Lower lobe of right lung (tissue), 2 donors: Measurements from ENCODE around the gene SLC16A8. TPM values are rescaled to one million over a fixed set of nuclear protein-coding genes. Genes with fewer than 3 reads are reported as not detected.
A peak's percentile ranks its signal among the peaks of the same experiment; 100 is the strongest.
"Not testable (repeated sequence)": the region's sequence is repeated elsewhere in the genome, so short reads cannot be mapped to it uniquely, and the experiment has no call there.

Source experiments
- ATAC-seq, 2 donors: fragments of 200-7000 bp; cut with Tn5 transposase; one replicate each; pipeline ENCODE4 v1.9.1; 2020 to 2022; ENCODE audit warnings: mild to moderate bottlenecking in 2 of 2, moderate library complexity in 2 of 2
- DNase-seq: peaks from one replicate; pipeline ENCODE4 v3.0.0-alpha.2; 2020
- H3K27ac ChIP-seq: fragments of 200-600 bp; one replicate; pipeline ENCODE4 v1.8.0; 2022
- H3K27me3 ChIP-seq: fragments of 200-600 bp; one replicate; pipeline ENCODE4 v1.8.0; 2022; ENCODE audit warnings: low read depth
- H3K36me3 ChIP-seq: fragments of 200-600 bp; one replicate; pipeline ENCODE4 v1.8.0; 2022; ENCODE audit warnings: mild to moderate bottlenecking
- H3K4me1 ChIP-seq: fragments of 200-600 bp; one replicate; pipeline ENCODE4 v1.8.0; 2022
- H3K4me3 ChIP-seq: fragments of 200-600 bp; one replicate; pipeline ENCODE4 v1.8.0; 2022; ENCODE audit warnings: mild to moderate bottlenecking
- H3K9me3 ChIP-seq: fragments of 200-600 bp; one replicate; pipeline ENCODE4 v1.8.0; 2022
- intact Hi-C: fragments of 100-400 bp; cut with DNase I; formaldehyde crosslinking; loops from one replicate; pipeline ENCODE4 v1.11.0; 2022
- total RNA-seq: library from RNA; stranded (reverse); fragmentation: NEBNext Ultra II Directional; extraction: Animal tissue kit (Norgen Biotek cat#: 25700); gene quantifications from one replicate; pipeline ENCODE4 v1.2.1, GENCODE V29; 2021
- TF ChIP-seq, protein P1 (sequence below): fragments of 200-600 bp; IDR thresholded peaks from one replicate; pipeline ENCODE4 v1.8.0; 2022; ENCODE audit warnings: antibody characterized with exemption, mild to moderate bottlenecking
- donor health status: DM: no; HTN: yes; CAD: no; lungs with severe emphysema.

SLC16A8 gene
- total RNA-seq, 1 donor from 2014 or later, result 0.24 TPM

DNA sequence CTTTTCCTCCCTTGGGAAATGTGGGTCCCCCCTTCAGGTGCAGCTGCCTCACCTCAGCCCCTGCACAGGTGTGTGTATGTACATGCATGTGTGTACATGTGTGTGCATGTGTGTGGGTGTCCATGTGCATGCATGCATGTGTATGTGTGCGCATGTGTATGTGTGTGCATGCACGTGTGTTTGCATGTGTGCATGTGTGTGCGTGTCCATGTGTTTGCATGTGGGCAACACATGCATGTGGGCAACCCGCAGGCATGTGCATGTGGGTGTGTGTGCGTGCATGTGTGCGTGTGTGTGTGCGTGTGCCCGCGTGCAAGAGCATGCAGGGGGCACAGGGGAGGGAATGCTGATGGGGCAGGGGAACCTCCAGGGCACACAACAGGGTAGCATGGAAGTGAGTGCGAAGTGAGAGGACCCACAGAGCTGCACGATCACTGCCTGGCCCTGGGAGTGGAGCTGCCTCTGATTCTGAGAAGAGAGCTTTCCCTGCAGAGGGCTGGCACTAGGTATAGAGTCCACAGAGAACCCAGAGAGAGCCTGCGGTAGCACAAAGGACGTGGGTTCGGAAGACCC is 41.1 kb upstream of the SLC16A8 start:
- Histone ChIP-seq H3K27me3 (no peaks in the 10 kb centered on the region), H3K36me3 (peaks cover 7% of the 10 kb centered on the region), H3K27ac (no peak overlapping the region), H3K9me3 (no peaks in the 10 kb centered on the region), H3K4me3 (no peak overlapping the region), H3K4me1 (no peaks in the 10 kb centered on the region)
- DNase-seq (no peak), ATAC-seq (no peak)
- TF ChIP-seq, protein P1, sequence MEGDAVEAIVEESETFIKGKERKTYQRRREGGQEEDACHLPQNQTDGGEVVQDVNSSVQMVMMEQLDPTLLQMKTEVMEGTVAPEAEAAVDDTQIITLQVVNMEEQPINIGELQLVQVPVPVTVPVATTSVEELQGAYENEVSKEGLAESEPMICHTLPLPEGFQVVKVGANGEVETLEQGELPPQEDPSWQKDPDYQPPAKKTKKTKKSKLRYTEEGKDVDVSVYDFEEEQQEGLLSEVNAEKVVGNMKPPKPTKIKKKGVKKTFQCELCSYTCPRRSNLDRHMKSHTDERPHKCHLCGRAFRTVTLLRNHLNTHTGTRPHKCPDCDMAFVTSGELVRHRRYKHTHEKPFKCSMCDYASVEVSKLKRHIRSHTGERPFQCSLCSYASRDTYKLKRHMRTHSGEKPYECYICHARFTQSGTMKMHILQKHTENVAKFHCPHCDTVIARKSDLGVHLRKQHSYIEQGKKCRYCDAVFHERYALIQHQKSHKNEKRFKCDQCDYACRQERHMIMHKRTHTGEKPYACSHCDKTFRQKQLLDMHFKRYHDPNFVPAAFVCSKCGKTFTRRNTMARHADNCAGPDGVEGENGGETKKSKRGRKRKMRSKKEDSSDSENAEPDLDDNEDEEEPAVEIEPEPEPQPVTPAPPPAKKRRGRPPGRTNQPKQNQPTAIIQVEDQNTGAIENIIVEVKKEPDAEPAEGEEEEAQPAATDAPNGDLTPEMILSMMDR, result no peak
- intact Hi-C loops, result no loop called here

DNA sequence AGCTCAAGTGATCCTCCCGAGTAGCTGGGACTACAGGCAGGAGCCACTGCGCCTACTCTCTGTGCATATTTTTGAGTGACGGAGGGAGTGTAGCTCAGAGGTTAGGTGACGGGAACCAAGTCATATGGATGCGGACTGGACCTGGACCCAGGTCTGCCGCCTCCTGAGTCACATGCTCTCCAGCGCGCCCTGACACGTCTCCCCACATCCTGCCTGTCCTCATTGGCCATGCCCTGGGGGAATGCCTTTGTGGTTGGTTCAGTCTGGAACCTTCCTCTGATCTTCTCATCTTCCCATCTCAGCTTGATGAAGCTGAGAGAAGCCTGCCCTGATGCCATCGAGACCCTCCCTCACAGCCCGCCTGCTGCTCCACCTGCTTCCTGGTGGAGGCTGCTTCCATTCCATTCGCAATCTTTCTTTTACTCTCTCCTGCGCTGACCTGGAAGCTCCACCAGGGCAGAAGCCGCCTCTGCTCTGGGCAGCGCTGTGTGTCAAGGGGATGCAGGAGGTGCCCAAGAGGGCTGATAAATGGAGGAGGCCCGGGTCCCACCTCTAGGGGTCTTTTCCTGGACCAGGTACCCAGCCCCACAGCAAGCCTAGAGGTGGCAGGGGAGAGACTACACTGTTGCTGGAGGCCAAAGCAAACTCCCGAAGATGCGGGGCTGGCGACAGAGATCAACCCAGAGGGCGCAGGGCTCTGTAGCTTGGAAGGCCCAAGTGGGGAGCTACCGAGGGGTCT is 40.4 kb upstream of the SLC16A8 start:
- no peak for ATAC-seq
- DNase-seq, result no peak
- Histone ChIP-seq H3K9me3 (no peaks in the 10 kb centered on the region), H3K4me1 (no peaks in the 10 kb centered on the region), H3K27me3 (no peaks in the 10 kb centered on the region), H3K27ac (no peak overlapping the region), H3K36me3 (peaks cover 6% of the 10 kb centered on the region), H3K4me3 (no peak overlapping the region)
- TF ChIP-seq, protein P1, result no peak
- intact Hi-C loops, result no loop called here

DNA sequence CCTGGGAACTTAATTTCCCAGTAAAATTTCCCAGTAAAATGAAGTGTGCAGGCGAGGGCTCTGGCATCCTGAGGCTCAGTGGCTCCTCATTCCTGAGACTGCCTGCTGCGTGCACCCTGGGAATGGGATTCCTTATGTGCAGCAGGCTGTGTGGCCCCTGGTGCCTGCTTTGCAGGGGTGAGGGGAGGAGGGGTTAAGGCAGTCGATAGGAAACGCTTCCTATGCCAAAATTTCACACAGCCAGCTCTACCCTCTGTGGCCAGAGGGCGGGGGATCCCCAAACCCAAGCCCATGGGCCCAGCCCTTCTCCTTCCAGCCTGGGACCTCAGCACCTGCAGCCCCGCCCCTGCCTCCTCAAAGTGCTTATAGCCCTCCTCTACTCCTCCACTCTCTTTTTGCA is 38.6 kb upstream of the SLC16A8 start:
- Histone ChIP-seq H3K27me3 (no peaks in the 10 kb centered on the region), H3K9me3 (no peaks in the 10 kb centered on the region), H3K36me3 (peaks cover 8% of the 10 kb centered on the region), H3K4me3 (no peak overlapping the region), H3K27ac (no peak overlapping the region), H3K4me1 (no peaks in the 10 kb centered on the region)
- intact Hi-C loops, result no loop called here
- no peak for ATAC-seq
- no peak for DNase-seq
- TF ChIP-seq, protein P1, result no peak

DNA sequence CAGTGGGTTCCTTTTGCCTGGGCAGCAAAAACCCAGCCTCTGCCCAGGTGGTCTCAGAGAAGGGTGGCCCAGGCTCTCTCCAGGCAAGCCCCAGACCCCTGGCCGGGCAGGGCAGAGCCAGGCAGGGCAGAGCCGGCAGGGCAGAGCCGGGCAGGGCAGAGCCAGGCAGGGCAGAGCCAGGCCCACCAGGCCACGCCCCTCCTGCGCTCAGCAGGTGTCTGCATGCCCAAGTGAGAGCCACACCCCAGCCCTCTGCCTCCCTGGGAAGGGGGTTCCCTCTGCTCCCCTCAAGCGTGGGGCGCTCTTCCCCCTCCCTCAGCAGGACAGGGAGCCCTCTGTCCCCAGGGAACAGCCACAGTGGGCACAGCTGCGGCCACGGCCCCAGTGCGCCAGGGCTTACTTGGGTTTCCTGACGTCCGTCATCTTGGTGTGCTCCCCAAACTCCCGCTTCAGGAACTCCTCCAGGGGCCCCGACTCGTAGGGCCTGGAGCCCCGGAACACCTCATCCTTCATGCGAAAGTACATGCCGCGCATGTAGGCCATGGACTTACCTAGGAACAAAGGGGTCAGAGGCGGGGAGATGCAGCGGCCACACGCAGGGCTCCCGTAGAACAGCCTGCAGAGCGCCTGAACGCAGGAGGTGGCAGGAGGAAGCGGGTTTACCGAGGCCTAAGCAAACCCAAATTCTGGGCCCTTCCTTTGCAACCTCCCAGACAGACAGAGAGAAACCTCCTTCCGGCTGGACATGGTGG is 36.6 kb upstream of the SLC16A8 start:
- no peak overlapping the region for H3K27ac ChIP-seq
- TF ChIP-seq, protein P1, result no peak
- H3K4me3 ChIP-seq, result no peak overlapping the region
- DNase-seq, result peak; percentile 35
- peak; percentile 11 to 33 for ATAC-seq
- peaks cover 8% of the 10 kb centered on the region for H3K36me3 ChIP-seq
- H3K4me1 ChIP-seq, result no peaks in the 10 kb centered on the region
- no peaks in the 10 kb centered on the region for H3K27me3 ChIP-seq
- intact Hi-C loops, result no loop called here
- no peaks in the 10 kb centered on the region for H3K9me3 ChIP-seq

DNA sequence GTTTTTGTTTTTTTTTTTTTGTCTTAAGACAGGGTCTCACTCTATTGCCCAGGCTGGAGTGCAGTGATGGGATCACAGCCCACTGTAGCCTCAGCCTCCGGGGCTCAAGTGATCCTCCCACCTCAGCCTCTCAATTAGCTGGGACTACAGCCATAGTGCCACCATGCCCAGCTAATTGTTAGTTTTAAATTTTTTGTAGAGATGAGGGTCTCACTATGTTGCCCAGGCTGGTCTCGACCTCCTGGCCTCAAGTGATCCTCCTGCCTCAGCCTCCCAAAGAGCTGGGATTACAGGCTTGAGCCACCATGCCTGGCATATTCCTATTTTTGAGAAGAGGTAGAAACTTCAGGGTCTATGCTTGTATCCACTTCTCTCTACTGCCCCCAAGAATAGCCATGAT is 34.8 kb upstream of the SLC16A8 start:
- H3K9me3 ChIP-seq, H3K27me3 ChIP-seq, intact Hi-C loops, ATAC-seq, H3K4me3 ChIP-seq, H3K27ac ChIP-seq, H3K4me1 ChIP-seq: not testable (repeated sequence)
- peaks cover 11% of the 10 kb centered on the region for H3K36me3 ChIP-seq
- DNase-seq, result peak; percentile 0

DNA sequence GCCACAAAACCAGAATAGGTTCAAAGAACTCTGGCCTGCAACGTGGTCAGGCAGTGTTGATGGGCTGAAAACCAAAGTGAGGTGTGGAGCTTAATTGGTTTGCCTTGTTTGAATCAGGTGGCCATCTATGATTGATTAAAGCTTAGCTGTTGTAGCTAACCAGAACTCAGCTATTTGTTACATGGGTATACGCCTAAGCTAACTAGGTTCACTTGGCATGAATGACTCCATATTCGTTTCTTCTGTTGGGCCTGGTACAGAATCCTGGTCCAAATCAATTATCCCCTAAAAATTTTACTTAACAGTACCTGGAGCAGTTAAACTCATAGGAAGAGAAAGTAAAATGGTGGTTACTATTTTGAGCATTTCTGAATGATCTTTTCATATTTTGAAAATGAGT is 34.2 kb upstream of the SLC16A8 start:
- ATAC-seq, result no peak
- Histone ChIP-seq H3K4me1 (peaks cover 9% of the 10 kb centered on the region), H3K27ac (no peak overlapping the region), H3K27me3 (no peaks in the 10 kb centered on the region), H3K9me3 (no peaks in the 10 kb centered on the region), H3K36me3 (peaks cover 11% of the 10 kb centered on the region), H3K4me3 (no peak overlapping the region)
- no peak for DNase-seq
- intact Hi-C loops, result no loop called here
- TF ChIP-seq, protein P1, result no peak

DNA sequence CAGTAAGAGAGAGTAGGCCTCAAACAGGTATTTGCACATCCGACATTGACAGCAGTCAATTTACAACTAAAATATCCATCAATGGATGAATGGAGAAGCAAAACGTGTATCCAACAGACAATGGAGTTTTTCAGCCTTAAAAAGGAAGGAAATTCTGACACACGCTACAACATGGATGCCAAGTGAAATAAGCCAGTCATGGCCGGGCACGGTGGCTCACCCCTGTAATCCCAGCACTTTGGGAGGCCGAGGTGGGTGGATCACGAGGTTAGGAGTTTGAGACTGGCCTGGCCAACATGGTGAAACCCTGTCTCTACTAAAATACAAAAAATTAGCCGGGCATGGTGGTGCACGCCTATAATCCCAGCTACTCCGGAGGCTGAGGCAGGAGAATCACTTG is 33.6 kb upstream of the SLC16A8 start:
- DNase-seq, result peak; percentile 10
- peaks cover 11% of the 10 kb centered on the region for H3K36me3 ChIP-seq
- H3K4me3 ChIP-seq, H3K4me1 ChIP-seq, H3K27ac ChIP-seq, H3K27me3 ChIP-seq, intact Hi-C loops, H3K9me3 ChIP-seq, ATAC-seq: not testable (repeated sequence)
